Transverse colon (tissue), 3 donors: ENCODE measurements around the gene SPEN.

Source experiments
- CTCF ChIP-seq, 5 experiments: fragments of 200-600 bp in 3 of 5; fragments of 450-650 bp in 2 of 5; sonication (generic) in 3 of 5; IDR thresholded peaks; 1 replicate in 2 of 5; 2 replicates in 3 of 5; pipeline ENCODE4 v1.5.1; 2016 to 2017; ENCODE audit warnings: antibody characterized with exemption in 5 of 5, inconsistent platforms in 3 of 5, mild to moderate bottlenecking in 2 of 5, moderate library complexity in 1 of 5
- POLR2A ChIP-seq: fragments of 450-650 bp; IDR thresholded peaks from one replicate; pipeline ENCODE4 v1.6.1; 2016; ENCODE audit warnings: antibody characterized with exemption, mild to moderate bottlenecking, moderate library complexity

- no peak for TF ChIP-seq CTCF (IDR thresholded peaks at IDR 0.05)
- TF ChIP-seq POLR2A, result no peak
Measured at GRCh38 chr1:15837931-15838330, 9.6 kb upstream of the SPEN start.
